Pancreas (tissue), 10 donors: ENCODE data around the gene MMP15. TPM values are rescaled to one million over a fixed set of nuclear protein-coding genes. Genes with fewer than 3 reads are reported as not detected.

Source experiments
- ATAC-seq, 4 donors: fragments of 200-7000 bp; cut with Tn5 transposase; one replicate each; pipeline versions ENCODE4 v1.8.0 to v1.9.1; 2020; ENCODE audit warnings: mild to moderate bottlenecking in 4 of 4, moderate library complexity in 4 of 4
- DNase-seq, 6 donors: peaks; one replicate each; pipeline ENCODE4 v3.0.0-alpha.2; 2020
- FAIRE-seq: peaks from 2 replicates; lab custom pipeline; 2012; peaks lifted over from hg19 to GRCh38; lab: Jason Lieb, UNC
- H3K27ac ChIP-seq, 4 donors: fragments of 200-600 bp; sonication (generic); 1 replicate in 3 of 4; 2 replicates in 1 of 4; pipeline versions ENCODE4 v1.5.0 to v1.8.0; 2020
- H3K27me3 ChIP-seq, 4 donors: fragments of 200-600 bp; one replicate each; pipeline ENCODE4 v1.8.0; 2021
- H3K36me3 ChIP-seq, 3 donors: fragments of 200-600 bp; sonication (generic) in 1 of 3; one replicate each; pipeline versions ENCODE4 v1.5.0 to v1.8.0; 2020 to 2021
- H3K4me1 ChIP-seq, 3 donors: fragments of 200-600 bp; one replicate each; pipeline ENCODE4 v1.8.0; 2021
- H3K4me3 ChIP-seq, 4 donors: fragments of 200-600 bp; sonication (generic) in 2 of 4; one replicate each; pipeline versions ENCODE4 v1.5.0 to v1.8.0; 2020 to 2021
- H3K9me3 ChIP-seq, 4 donors: fragments of 200-600 bp; one replicate each; pipeline ENCODE4 v1.8.0; 2021
- WGBS, 2 donors: extraction: QIAGEN DNeasy Blood & Tissue Kit; methylation state at CpG; one replicate each; pipeline ENCODE4 v1.1.7; 2013; 5-methylcytosine and 5-hydroxymethylcytosine counted together
- intact Hi-C, 3 donors: fragments of 100-400 bp; cut with DNase I; formaldehyde crosslinking; loops; one replicate each; pipeline versions ENCODE4 v1.11.1 to v1.14.2; 2022
- polyA plus RNA-seq, 2 donors: library from polyadenylated mRNA; stranded (reverse); fragments of 200-250 nt; gene quantifications; one replicate each; pipeline ENCODE4 v1.2.3, GENCODE V29; 2013
- total RNA-seq, 6 donors: library from RNA; stranded (reverse); fragmentation: NEBNext Ultra II Directional in 4 of 6; extraction: Animal tissue kit (Norgen Biotek cat#: 25700) in 4 of 6; gene quantifications; one replicate each; pipeline versions ENCODE4 v1.2.1 to v1.2.4, GENCODE V29; 2021 to 2023
- TF ChIP-seq, protein P1 (sequence below), 4 donors: fragments of 200-600 bp; sonication (generic) in 3 of 4; IDR thresholded peaks; one replicate each; pipeline versions ENCODE4 v1.5.0 to v1.8.0; 2021; ENCODE audit warnings: antibody characterized with exemption in 4 of 4
- donor health status: healthy with polysubstance abuse.
- donor health status: DM: no; HTN: no; CAD: no; lungs with moderate emphysema.
- donor health status: DM: no; HTN: no; CAD: no.
- donor health status: control.
- donor health status: control.
- donor health status: Bipolar disorder and iron deficiency.
- donor health status: DM: yes; HTN: yes; CAD: no.
- donor health status: DM: no; HTN: no; CAD: no.
- donor health status: DM: no; HTN: no; CAD: no.
- donor health status: DM: yes; HTN: yes; CAD: no.

MMP15 gene
- total and polyA plus RNA-seq, 8 donors: 11.2 to 30.2 (median 21.0) TPM

DNA sequence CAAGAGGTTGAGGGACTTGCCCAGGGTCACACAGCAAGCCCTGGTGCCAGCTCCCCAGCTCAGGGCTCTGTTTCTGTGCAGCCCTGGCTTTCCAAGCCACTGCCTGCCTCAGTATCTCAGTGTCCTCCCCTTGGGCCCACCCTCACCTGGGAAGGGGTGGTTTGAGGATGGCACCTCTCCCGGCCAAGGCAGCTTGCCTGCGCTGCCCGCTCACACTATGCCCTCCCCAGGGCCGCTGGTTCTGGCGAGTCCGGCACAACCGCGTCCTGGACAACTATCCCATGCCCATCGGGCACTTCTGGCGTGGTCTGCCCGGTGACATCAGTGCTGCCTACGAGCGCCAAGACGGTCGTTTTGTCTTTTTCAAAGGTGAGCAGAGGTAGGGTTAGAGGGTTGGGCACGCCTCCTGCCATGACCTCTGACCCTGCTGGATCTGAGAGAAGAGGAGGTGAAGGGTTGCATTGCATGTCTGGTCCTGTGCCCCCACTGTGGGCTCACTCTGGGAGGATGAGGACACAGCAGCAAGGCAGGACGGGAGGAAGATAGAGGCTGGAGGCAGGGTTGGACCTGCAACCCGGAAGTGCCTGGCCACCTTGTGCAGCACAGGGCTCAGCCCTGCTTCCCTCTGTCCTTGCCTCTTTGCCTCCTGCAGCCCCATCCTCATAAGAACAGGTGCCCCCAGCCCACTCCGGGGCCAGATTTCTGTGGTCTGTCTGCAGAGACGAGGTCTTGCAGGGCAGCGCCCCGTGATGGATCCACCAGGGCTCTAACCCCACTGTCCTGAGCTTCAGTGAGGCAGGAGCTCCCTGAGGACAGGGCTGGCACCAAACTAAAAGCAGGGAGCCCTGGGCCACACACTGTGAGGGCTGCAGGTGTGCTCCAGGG, 16.7 kb downstream of the MMP15 start:
- Histone ChIP-seq H3K9me3 (no peaks in the 10 kb centered on the region), H3K4me3 (no peak overlapping the region), H3K4me1 (no peaks in the 10 kb centered on the region), H3K36me3 (peaks cover 0 to 44% (median 19%) of the 10 kb centered on the region in 3 donors), H3K27me3 (no peaks in the 10 kb centered on the region), H3K27ac (no peak overlapping the region)
- ATAC-seq (no peak), FAIRE-seq (no peak), DNase-seq (peak in 1 of 6 donors; percentile 62)
- WGBS, 2 donors: 93 to 94% methylated on average over 22 of the region's 22 CpGs
- TF ChIP-seq, protein P1, sequence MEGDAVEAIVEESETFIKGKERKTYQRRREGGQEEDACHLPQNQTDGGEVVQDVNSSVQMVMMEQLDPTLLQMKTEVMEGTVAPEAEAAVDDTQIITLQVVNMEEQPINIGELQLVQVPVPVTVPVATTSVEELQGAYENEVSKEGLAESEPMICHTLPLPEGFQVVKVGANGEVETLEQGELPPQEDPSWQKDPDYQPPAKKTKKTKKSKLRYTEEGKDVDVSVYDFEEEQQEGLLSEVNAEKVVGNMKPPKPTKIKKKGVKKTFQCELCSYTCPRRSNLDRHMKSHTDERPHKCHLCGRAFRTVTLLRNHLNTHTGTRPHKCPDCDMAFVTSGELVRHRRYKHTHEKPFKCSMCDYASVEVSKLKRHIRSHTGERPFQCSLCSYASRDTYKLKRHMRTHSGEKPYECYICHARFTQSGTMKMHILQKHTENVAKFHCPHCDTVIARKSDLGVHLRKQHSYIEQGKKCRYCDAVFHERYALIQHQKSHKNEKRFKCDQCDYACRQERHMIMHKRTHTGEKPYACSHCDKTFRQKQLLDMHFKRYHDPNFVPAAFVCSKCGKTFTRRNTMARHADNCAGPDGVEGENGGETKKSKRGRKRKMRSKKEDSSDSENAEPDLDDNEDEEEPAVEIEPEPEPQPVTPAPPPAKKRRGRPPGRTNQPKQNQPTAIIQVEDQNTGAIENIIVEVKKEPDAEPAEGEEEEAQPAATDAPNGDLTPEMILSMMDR (IDR thresholded peaks at IDR 0.05): no peak
- intact Hi-C loops: no loop called here

DNA sequence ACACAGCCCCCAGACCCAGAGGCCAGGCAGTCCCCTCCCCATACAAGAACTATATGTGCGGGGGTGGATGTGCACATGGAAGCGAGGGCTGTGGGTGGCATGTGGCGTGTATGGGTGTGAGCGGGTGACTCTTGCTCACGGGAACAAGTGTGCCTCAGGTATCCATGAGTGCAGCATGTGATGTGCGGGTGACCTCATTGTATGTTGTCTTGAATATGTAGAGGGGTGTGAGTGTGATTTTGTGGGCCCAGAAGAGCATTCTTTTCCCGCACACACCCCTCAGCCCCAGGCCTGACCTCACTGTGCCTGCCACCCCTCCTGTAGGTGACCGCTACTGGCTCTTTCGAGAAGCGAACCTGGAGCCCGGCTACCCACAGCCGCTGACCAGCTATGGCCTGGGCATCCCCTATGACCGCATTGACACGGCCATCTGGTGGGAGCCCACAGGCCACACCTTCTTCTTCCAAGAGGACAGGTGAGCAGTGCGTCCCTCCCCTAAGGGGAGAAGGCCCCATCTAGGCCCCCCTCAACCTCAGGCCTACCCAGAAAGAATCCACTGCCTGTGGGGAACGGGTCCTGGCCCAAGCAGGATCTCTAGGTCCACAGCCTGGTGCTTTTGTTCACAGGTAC, 17.4 kb downstream of the MMP15 start:
- intact Hi-C loops: no loop called here
- 95 to 97% methylated on average over 16 of the region's 16 CpGs for WGBS, 2 donors
- ATAC-seq (no peak), FAIRE-seq (no peak), DNase-seq (peak in 1 of 6 donors; percentile 51)
- Histone ChIP-seq H3K9me3 (no peaks in the 10 kb centered on the region), H3K4me3 (no peak overlapping the region), H3K4me1 (no peaks in the 10 kb centered on the region), H3K27ac (no peak overlapping the region), H3K27me3 (no peaks in the 10 kb centered on the region), H3K36me3 (peaks cover 0 to 44% (median 19%) of the 10 kb centered on the region in 3 donors)
- TF ChIP-seq, protein P1 (IDR thresholded peaks at IDR 0.05): no peak

DNA sequence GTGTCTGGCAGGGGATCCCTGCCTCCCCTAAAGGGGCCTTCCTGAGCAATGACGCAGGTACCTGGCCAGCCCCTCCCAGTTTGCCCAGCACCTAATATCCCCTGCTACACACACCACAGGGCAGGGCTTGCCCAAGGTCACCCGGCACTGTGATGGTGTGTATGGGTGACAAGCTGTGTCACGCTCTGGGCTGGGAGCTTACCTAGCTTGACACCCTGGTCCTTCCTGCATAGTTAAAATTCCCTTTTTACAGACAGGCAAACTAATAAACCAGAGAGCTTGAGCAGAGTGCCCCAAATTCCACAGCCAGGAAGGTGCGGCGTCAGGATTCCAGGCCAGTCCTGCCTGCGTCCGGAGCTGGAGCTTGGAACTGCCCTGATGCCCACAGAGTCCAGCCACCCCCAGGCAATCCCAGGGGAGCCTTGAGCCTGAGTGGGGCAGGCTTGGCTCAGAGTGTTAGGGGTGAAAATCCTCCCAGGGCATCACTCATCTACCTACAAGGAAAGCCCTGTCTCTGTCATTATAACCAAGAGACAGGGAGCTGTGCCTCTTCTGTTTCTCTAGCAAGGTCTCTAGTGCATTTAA, 18.1 kb downstream of the MMP15 start:
- peak in 1 of 6 donors; percentile 37 for DNase-seq
- no peak overlapping the region for H3K27ac ChIP-seq
- no peak overlapping the region for H3K4me3 ChIP-seq
- intact Hi-C loops: no loop called here
- ATAC-seq: no peak
- H3K9me3 ChIP-seq: no peaks in the 10 kb centered on the region
- no peaks in the 10 kb centered on the region for H3K4me1 ChIP-seq
- H3K27me3 ChIP-seq: no peaks in the 10 kb centered on the region
- WGBS, 2 donors: 79 to 82% methylated on average over 7 of the region's 7 CpGs
- TF ChIP-seq, protein P1 (IDR thresholded peaks at IDR 0.05): no peak
- peaks cover 0 to 44% (median 19%) of the 10 kb centered on the region in 3 donors for H3K36me3 ChIP-seq
- no peak for FAIRE-seq

DNA sequence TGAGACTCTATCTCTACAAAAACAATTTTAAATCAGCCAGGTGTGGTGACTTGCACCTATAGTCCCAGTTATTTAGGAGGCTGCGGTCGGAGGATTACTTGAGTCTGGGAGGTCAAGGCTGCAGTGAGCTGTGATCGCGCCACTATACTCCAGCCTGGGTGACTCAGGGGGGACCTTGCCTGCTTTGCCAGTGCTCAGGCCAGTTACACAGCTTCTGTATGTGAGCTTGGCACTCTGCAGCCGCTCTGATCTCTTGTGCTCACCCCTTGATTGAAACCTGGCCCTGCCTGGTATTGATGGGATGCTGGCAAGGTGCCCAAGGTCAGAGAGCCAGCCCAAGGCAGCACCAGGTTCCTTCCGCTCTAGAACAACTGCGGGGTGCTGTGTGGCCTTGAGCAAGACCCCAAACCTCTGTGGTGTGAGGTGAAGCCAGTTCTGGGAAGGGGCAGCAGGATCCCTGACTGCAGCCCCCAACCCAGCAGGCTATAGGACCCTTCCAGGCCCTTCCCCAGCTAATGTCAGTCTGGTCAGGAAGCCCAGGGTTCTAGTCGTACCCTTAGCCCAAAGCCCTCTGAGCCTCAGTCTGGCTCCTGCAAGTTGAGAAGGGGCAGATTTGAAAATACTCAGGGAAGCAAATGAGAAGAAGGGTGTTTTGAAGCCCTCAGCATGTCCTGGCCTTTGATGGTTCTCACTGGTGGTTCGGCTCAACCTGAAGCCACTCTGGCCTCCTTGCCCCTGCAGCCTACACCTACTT, 18.9 kb downstream of the MMP15 start:
- ATAC-seq (peak in 2 of 4 donors; percentile 26 to 27), DNase-seq (peak in 2 of 6 donors; percentile 34 to 58), FAIRE-seq (no peak)
- Histone ChIP-seq H3K4me3 (no peak overlapping the region), H3K4me1 (no peaks in the 10 kb centered on the region), H3K36me3 (peaks cover 0 to 38% (median 19%) of the 10 kb centered on the region in 3 donors), H3K27ac (no peak overlapping the region), H3K9me3 (no peaks in the 10 kb centered on the region), H3K27me3 (no peaks in the 10 kb centered on the region)
- TF ChIP-seq, protein P1 (IDR thresholded peaks at IDR 0.05): no peak
- 59 to 62% methylated on average over 9 of the region's 9 CpGs for WGBS, 2 donors
- intact Hi-C loops: no loop called here
